Keratinocyte (primary cell): Measurements from ENCODE around the gene BBS9. TPM values are rescaled to one million over a fixed set of nuclear protein-coding genes. Genes with fewer than 3 reads are reported as not detected.

Source experiments
- DNase-seq: peaks from one replicate; pipeline ENCODE4 v3.0.0-alpha.2; 2011; ENCODE audit warnings: low read depth, missing footprints, low spot score
- FAIRE-seq: peaks from 2 replicates; lab custom pipeline; 2011; peaks lifted over from hg19 to GRCh38; lab: Jason Lieb, UNC
- H2AFZ ChIP-seq: 2 replicates; pipeline ENCODE4 v1.6.0; 2012; ENCODE audit warnings: low read length, control low read depth, inconsistent platforms; ENCODE audit not compliant: control insufficient read depth
- H3K27ac ChIP-seq: 2 replicates; pipeline ENCODE4 v1.5.1; 2011; ENCODE audit warnings: low read length; ENCODE audit not compliant: control insufficient read depth, insufficient read depth
- H3K27me3 ChIP-seq: 3 replicates; pipeline ENCODE4 v1.6.0; 2011; ENCODE audit warnings: low read length; ENCODE audit not compliant: control insufficient read depth, insufficient read depth; ENCODE audit errors: extremely low read depth
- H3K36me3 ChIP-seq, 2 experiments: 2 replicates in 1 of 2; 3 replicates in 1 of 2; pipeline ENCODE4 v1.5.1; 2011; ENCODE audit warnings: low read length in 2 of 2, mild to moderate bottlenecking in 1 of 2; ENCODE audit not compliant: control insufficient read depth in 2 of 2, insufficient read depth in 2 of 2; ENCODE audit errors: extremely low read depth in 1 of 2
- H3K4me1 ChIP-seq: 3 replicates; pipeline ENCODE4 v1.5.1; 2011; ENCODE audit warnings: low read length; ENCODE audit not compliant: control insufficient read depth, insufficient read depth; ENCODE audit errors: extremely low read depth
- H3K4me2 ChIP-seq: 3 replicates; pipeline ENCODE4 v1.6.0; 2011; ENCODE audit warnings: low read depth, low read length; ENCODE audit not compliant: control insufficient read depth, insufficient read depth; ENCODE audit errors: extremely low read depth
- H3K4me3 ChIP-seq, 3 experiments: fragments of 200-600 bp in 1 of 3; sonication (generic) in 1 of 3; 2 replicates in 2 of 3; 3 replicates in 1 of 3; pipeline ENCODE4 v1.5.1; 2011 to 2016; ENCODE audit warnings: low read length in 3 of 3, mild to moderate bottlenecking in 3 of 3, control low read depth in 2 of 3, inconsistent platforms in 1 of 3, low read depth in 1 of 3, mixed read lengths in 1 of 3, mixed run types in 1 of 3, moderate library complexity in 1 of 3; ENCODE audit not compliant: control insufficient read depth in 2 of 3, insufficient read depth in 2 of 3; ENCODE audit errors: extremely low read depth in 1 of 3
- H3K79me2 ChIP-seq: 2 replicates; pipeline ENCODE4 v1.6.0; 2012; ENCODE audit warnings: low read length; ENCODE audit not compliant: control insufficient read depth, insufficient read depth
- H3K9ac ChIP-seq: 3 replicates; pipeline ENCODE4 v1.6.0; 2011; ENCODE audit warnings: low read length; ENCODE audit not compliant: control insufficient read depth, insufficient read depth; ENCODE audit errors: extremely low read depth
- H3K9me1 ChIP-seq: 3 replicates; pipeline ENCODE4 v1.6.0; 2011; ENCODE audit warnings: low read length; ENCODE audit not compliant: control insufficient read depth, insufficient read depth; ENCODE audit errors: extremely low read depth
- H3K9me3 ChIP-seq: 2 replicates; pipeline ENCODE4 v1.5.1; 2012; ENCODE audit warnings: low read depth, low read length; ENCODE audit not compliant: control insufficient read depth
- H4K20me1 ChIP-seq: 3 replicates; pipeline ENCODE4 v1.6.0; 2011; ENCODE audit warnings: low read length; ENCODE audit not compliant: control insufficient read depth, insufficient read depth; ENCODE audit errors: extremely low read depth
- CTCF ChIP-seq, 3 experiments: IDR thresholded peaks in 1 of 3; conservative IDR thresholded peaks in 1 of 3; optimal IDR thresholded peaks in 1 of 3; 2 replicates in 2 of 3; 3 replicates in 1 of 3; pipeline versions ENCODE3 to v1.5.1; 2011; ENCODE audit warnings: low read length in 3 of 3, mild to moderate bottlenecking in 3 of 3, moderate library complexity in 2 of 3, control low read depth in 1 of 3, inconsistent platforms in 1 of 3; ENCODE audit not compliant: insufficient read depth in 2 of 3; ENCODE audit errors: extremely low read depth in 1 of 3
- EZH2 ChIP-seq: IDR thresholded peaks from one replicate; pipeline ENCODE4 v1.6.1; 2012; ENCODE audit warnings: inconsistent platforms, mild to moderate bottlenecking, low read length, moderate library complexity
- dilution Hi-C: fragments of 300-500 bp; cut with MboI; formaldehyde crosslinking; loops from one replicate; pipeline ENCODE4 v1.7.0; 2020; ENCODE audit warnings: low sequenced_read_pairs; ENCODE audit not compliant: extremely low pct_ligation_motif_present
- polyA plus RNA-seq, 5 experiments: library from polyadenylated mRNA; depleted of rRNA in 3 of 5; stranded (reverse) in 3 of 5; stranded (forward) in 1 of 5; unstranded in 1 of 5; fragments of >200 nt; gene quantifications; 1 replicate in 1 of 5; 2 replicates in 3 of 5; 3 replicates in 1 of 5; pipeline versions ENCODE4 v1.2.1 to v1.2.3, GENCODE V29; 2011 to 2012; ENCODE audit warnings: missing spikeins in 2 of 5, low read depth in 1 of 5, low replicate concordance in 1 of 5

Gene BBS9
- polyA plus RNA-seq, 1 donor (not counting 4 experiments of a cell fraction or from before 2014, with no cell fraction given), result 7.6 TPM

- H2AFZ ChIP-seq, result no peak overlapping the region
- no peak overlapping the region for H3K4me3 ChIP-seq
- no peak overlapping the region for H3K27ac ChIP-seq
- H3K79me2 ChIP-seq, result no peaks in the 10 kb centered on the region
- no peak for FAIRE-seq
- H3K9me3 ChIP-seq, result no peaks in the 10 kb centered on the region
- H3K4me2 ChIP-seq, result no peak overlapping the region
- no peaks in the 10 kb centered on the region for H4K20me1 ChIP-seq
- no peak overlapping the region for H3K9ac ChIP-seq
- no peak for TF ChIP-seq CTCF (optimal IDR thresholded peaks at IDR 0.05 in 1 of 3, IDR thresholded peaks at IDR 0.05 in 1 of 3, conservative IDR thresholded peaks at IDR 0.05 in 1 of 3; ENCODE audit: extremely low read depth in 1 of 3, insufficient read depth in 2 of 3, low read length in 3 of 3)
- TF ChIP-seq EZH2, result no peak
- no peaks in the 10 kb centered on the region for H3K9me1 ChIP-seq
- no peaks in the 10 kb centered on the region for H3K27me3 ChIP-seq
- no peaks in the 10 kb centered on the region for H3K4me1 ChIP-seq
- DNase-seq, result no peak
- dilution Hi-C loops, result no loop called here
- H3K36me3 ChIP-seq, result no peaks in the 10 kb centered on the region
These were observed 515.7 kb downstream of the BBS9 start for GRCh38 chr7:33645104-33645503.

GRCh38 chr7:33646166-33646565, 516.8 kb downstream of the BBS9 start:
- Histone ChIP-seq H3K9ac (no peak overlapping the region), H3K27me3 (no peaks in the 10 kb centered on the region), H3K4me3 (no peak overlapping the region), H2AFZ (no peak overlapping the region), H3K4me2 (no peak overlapping the region), H3K4me1 (no peaks in the 10 kb centered on the region), H3K9me1 (no peaks in the 10 kb centered on the region), H3K79me2 (no peaks in the 10 kb centered on the region), H3K36me3 (no peaks in the 10 kb centered on the region), H4K20me1 (no peaks in the 10 kb centered on the region), H3K9me3 (no peaks in the 10 kb centered on the region), H3K27ac (no peak overlapping the region)
- dilution Hi-C loops, result no loop called here
- TF ChIP-seq CTCF (optimal IDR thresholded peaks at IDR 0.05 in 1 of 3, IDR thresholded peaks at IDR 0.05 in 1 of 3, conservative IDR thresholded peaks at IDR 0.05 in 1 of 3; ENCODE audit: extremely low read depth in 1 of 3, insufficient read depth in 2 of 3, low read length in 3 of 3) (no peak), EZH2 (no peak)
- DNase-seq, result no peak
- no peak for FAIRE-seq
